IPS-20b (cell line): ENCODE results near the gene PLK5.
"Not testable (repeated sequence)": the region's sequence is repeated elsewhere in the genome, so short reads cannot be mapped to it uniquely, and the experiment has no call there.

ENCODE experiments used
- H3K27ac ChIP-seq: one replicate; pipeline ENCODE4 v1.5.1; 2013; ENCODE audit warnings: low read length
- H3K27me3 ChIP-seq: 2 replicates; pipeline ENCODE4 v1.6.1; 2013; ENCODE audit warnings: mild to moderate bottlenecking, low read length, inconsistent platforms; ENCODE audit not compliant: insufficient read depth
- H3K36me3 ChIP-seq: 2 replicates; pipeline ENCODE4 v1.6.1; 2013; ENCODE audit warnings: low read depth, mild to moderate bottlenecking, inconsistent platforms, low read length, moderate library complexity; ENCODE audit not compliant: insufficient read depth
- H3K4me1 ChIP-seq: 2 replicates; pipeline ENCODE4 v1.6.1; 2013; ENCODE audit warnings: mild to moderate bottlenecking, control low read depth, inconsistent platforms, low read length, moderate library complexity; ENCODE audit not compliant: insufficient read depth
- H3K4me3 ChIP-seq: 2 replicates; pipeline ENCODE4 v1.5.1; 2013; ENCODE audit warnings: mild to moderate bottlenecking, low read length, inconsistent platforms
- H3K9ac ChIP-seq: 2 replicates; pipeline ENCODE4 v1.6.1; 2013; ENCODE audit warnings: low read depth, mild to moderate bottlenecking, inconsistent platforms, low read length, moderate library complexity
- H3K9me3 ChIP-seq: 2 replicates; pipeline ENCODE4 v1.6.1; 2013; ENCODE audit warnings: mild to moderate bottlenecking, low read depth, low read length, inconsistent platforms; ENCODE audit not compliant: insufficient read depth

PLK5 gene

GRCh38 chr19:1523412-1524286 lies at the start of gene PLK5:
TSS of gene PLK5 (plus strand) at chr19:1524077. CDS start at chr19:1526997, 2,920 bp downstream.
- Histone ChIP-seq H3K9ac (no peak within 1 kb of the TSS), H3K4me3 (peak within 1 kb of the TSS; percentile 14; the same call in 1 of the 2 replicates), H3K36me3 (no peaks in the 10 kb centered on the region), H3K4me1 (no peaks in the 10 kb centered on the region), H3K27ac (no peak within 1 kb of the TSS), H3K9me3 (no peaks in the 10 kb centered on the region), H3K27me3 (peaks cover 55% of the 10 kb centered on the region)

- no peaks in the 10 kb centered on the region for H3K9me3 ChIP-seq
- H3K36me3 ChIP-seq: no peaks in the 10 kb centered on the region
- H3K4me1 ChIP-seq: no peaks in the 10 kb centered on the region
- no peak overlapping the region for H3K9ac ChIP-seq
- no peak overlapping the region for H3K4me3 ChIP-seq
- H3K27ac ChIP-seq: no peak overlapping the region
- H3K27me3 ChIP-seq: peaks cover 40% of the 10 kb centered on the region
Measured at GRCh38 chr19:1474765-1475351, 49.0 kb upstream of the PLK5 start.

GRCh38 chr19:1475751-1476437 lies 48.0 kb upstream of the PLK5 start:
- no peak overlapping the region for H3K4me3 ChIP-seq
- no peaks in the 10 kb centered on the region for H3K9me3 ChIP-seq
- H3K36me3 ChIP-seq: no peaks in the 10 kb centered on the region
- peaks cover 30% of the 10 kb centered on the region for H3K27me3 ChIP-seq
- no peak overlapping the region for H3K9ac ChIP-seq
- no peaks in the 10 kb centered on the region for H3K4me1 ChIP-seq
- H3K27ac ChIP-seq: no peak overlapping the region

GRCh38 chr19:1477056-1477455 lies 46.8 kb upstream of the PLK5 start:
- H3K27ac ChIP-seq, H3K36me3 ChIP-seq, H3K4me3 ChIP-seq, H3K4me1 ChIP-seq, H3K9me3 ChIP-seq, H3K9ac ChIP-seq: not testable (repeated sequence)
- H3K27me3 ChIP-seq: peaks cover 18% of the 10 kb centered on the region

GRCh38 chr19:1478934-1479707 lies 44.8 kb upstream of the PLK5 start, which contains the start of gene C19orf25:
TSS of gene C19orf25 (minus strand) at chr19:1479215. CDS start at chr19:1478903, 312 bp downstream.
- peak within 1 kb of the TSS; percentile 73 for H3K4me3 ChIP-seq
- no peaks in the 10 kb centered on the region for H3K36me3 ChIP-seq
- peak within 1 kb of the TSS; percentile 72 for H3K9ac ChIP-seq
- peak within 1 kb of the TSS; percentile 85 for H3K27ac ChIP-seq
- H3K27me3 ChIP-seq: no peaks in the 10 kb centered on the region
- H3K4me1 ChIP-seq: no peaks in the 10 kb centered on the region
- H3K9me3 ChIP-seq: no peaks in the 10 kb centered on the region

- Histone ChIP-seq H3K27me3 (no peaks in the 10 kb centered on the region), H3K9me3 (no peaks in the 10 kb centered on the region), H3K27ac (no peak overlapping the region), H3K4me1 (no peaks in the 10 kb centered on the region), H3K4me3 (no peak overlapping the region), H3K9ac (no peak overlapping the region), H3K36me3 (no peaks in the 10 kb centered on the region)
Measured at GRCh38 chr19:1481224-1481892, 42.5 kb upstream of the PLK5 start.

GRCh38 chr19:1481893-1482360 lies 42.0 kb upstream of the PLK5 start:
- no peak overlapping the region for H3K27ac ChIP-seq
- no peak overlapping the region for H3K4me3 ChIP-seq

GRCh38 chr19:1482361-1483130 lies 41.3 kb upstream of the PLK5 start:
- Histone ChIP-seq H3K9me3 (no peaks in the 10 kb centered on the region), H3K9ac (no peak overlapping the region), H3K4me3 (no peak overlapping the region), H3K27me3 (no peaks in the 10 kb centered on the region), H3K4me1 (no peaks in the 10 kb centered on the region), H3K36me3 (no peaks in the 10 kb centered on the region), H3K27ac (no peak overlapping the region)

More at GRCh38 chr19:1481893-1482360, 42.0 kb upstream of the PLK5 start:
- Histone ChIP-seq H3K4me1 (no peaks in the 10 kb centered on the region), H3K27me3 (no peaks in the 10 kb centered on the region), H3K9ac (no peak overlapping the region), H3K9me3 (no peaks in the 10 kb centered on the region), H3K36me3 (no peaks in the 10 kb centered on the region)

- no peak overlapping the region for H3K27ac ChIP-seq
- no peak overlapping the region for H3K9ac ChIP-seq
- H3K9me3 ChIP-seq: no peaks in the 10 kb centered on the region
Measured at GRCh38 chr19:1483131-1483978, 40.5 kb upstream of the PLK5 start.

GRCh38 chr19:1483979-1484428 lies 39.9 kb upstream of the PLK5 start:
- Histone ChIP-seq H3K9ac (no peak overlapping the region), H3K27ac (no peak overlapping the region), H3K36me3 (no peaks in the 10 kb centered on the region), H3K4me3 (no peak overlapping the region), H3K4me1 (no peaks in the 10 kb centered on the region), H3K27me3 (no peaks in the 10 kb centered on the region), H3K9me3 (no peaks in the 10 kb centered on the region)

More at GRCh38 chr19:1483131-1483978, 40.5 kb upstream of the PLK5 start:
- no peaks in the 10 kb centered on the region for H3K36me3 ChIP-seq
- no peaks in the 10 kb centered on the region for H3K4me1 ChIP-seq
- no peak overlapping the region for H3K4me3 ChIP-seq
- no peaks in the 10 kb centered on the region for H3K27me3 ChIP-seq
